ENCODE results near the gene SUDS3.
"Not testable (repeated sequence)": the region's sequence is repeated elsewhere in the genome, so short reads cannot be mapped to it uniquely, and the experiment has no call there.

SUDS3 gene

GRCh38 chr12:118397708-118398440, 21.5 kb downstream of the SUDS3 start:
- DNase-seq (ENCODE audit: low spot score): no peak

GRCh38 chr12:118398524-118398923, 22.2 kb downstream of the SUDS3 start:
- no peak for DNase-seq (ENCODE audit: low spot score)

DNA sequence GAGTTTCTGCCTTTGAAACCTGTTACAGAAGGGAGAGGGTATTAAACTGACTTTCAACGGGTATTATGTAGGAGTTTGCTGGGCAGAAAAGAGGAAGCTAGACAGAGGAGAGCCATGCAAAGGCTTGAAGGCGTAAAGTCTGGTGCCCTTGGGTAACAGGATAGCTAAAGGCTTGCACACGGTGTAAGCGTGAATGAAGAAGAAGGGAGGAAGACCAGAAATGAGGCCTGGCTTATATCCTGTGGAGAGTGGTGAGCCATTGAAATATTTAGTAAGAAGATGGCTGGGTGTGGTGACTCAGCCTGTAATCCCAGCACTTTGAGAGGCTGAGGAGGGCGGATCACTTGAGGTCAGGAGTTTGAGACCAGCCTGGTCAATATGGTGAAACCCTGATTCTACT, 22.6 kb downstream of the SUDS3 start:
- DNase-seq (ENCODE audit: low spot score): no peak

DNA sequence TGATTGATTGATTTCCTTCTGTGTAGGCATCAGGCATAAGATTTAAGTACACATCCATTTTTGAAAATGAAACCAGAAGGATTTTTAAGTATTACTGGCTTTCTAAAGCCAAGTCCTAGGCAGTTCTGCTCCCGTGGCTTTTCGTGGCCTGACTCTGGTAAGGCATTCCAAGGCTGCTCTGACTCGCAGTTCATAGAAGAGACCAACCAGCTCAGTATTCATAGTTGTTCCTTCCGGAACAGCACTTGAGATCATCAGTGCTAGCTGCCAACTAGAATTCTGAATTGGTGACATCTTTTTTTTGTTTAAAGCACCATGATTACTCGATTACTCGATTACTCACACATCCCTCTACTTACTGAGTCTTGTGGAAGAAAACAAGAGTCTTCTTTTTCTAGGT, 25.9 kb downstream of the SUDS3 start:
- DNase-seq (ENCODE audit: low spot score): no peak

- peak; percentile 60 for DNase-seq (ENCODE audit: low spot score)
Measured at GRCh38 chr12:118404876-118405521, 28.6 kb downstream of the SUDS3 start.

DNA sequence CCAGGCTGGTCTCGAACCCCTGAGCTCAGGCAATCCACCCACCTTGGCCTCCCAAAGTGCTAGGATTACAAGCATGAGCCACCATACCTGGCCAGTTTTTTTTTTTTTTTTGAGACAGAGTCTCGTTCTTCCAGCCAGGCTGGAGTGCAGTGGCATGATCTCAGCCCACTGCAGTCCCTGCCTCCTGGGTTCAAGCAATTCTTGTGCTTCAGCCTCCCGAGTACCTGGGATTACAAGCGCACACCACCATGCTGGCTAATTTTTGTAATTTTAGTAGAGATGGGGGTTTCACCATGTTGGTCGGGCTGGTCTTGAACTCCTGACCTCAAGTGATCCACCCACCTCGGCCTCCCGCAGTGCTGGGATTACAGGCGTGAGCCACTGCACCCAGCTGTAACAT, 31.9 kb downstream of the SUDS3 start:
- not testable (repeated sequence) for DNase-seq (ENCODE audit: low spot score)

DNA sequence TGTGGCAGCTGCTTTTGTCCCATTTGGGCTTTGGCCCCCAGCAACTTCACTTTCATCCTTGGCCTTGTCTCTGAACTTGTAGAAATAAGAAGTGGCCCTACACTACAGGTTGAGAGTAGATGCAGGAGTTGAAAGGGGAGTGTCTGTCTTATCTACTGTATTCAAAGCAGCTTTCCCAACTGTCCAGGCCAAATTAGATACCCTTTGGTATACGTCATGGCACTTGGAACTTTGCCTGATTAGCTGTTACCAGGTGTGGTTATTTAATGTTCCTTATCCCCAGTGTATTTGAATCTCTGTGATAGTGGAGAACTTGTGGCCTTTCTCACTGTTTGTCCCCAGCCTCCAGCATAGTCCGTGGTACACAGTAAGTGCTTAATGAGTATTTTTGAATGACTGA, 33.5 kb downstream of the SUDS3 start:
- DNase-seq (ENCODE audit: low spot score): no peak

DNA sequence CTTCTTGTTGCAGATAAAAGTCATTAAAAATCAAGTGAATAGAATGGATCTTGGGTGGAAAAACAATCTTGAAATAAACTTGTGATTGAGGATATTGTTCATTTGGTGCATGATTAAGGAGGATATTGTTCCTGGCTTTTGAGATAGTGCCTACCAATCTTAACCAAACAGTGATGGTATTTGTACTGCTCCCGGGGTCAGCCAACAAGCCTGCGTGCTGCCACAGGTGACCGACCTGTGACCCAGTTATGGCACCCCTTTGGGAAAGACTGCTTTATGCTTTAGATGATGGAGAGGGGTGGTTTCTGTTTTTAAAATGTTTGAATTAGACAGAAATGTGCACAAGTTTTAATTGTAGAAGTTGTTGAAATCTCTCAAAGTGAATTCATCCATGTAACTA, 41.6 kb downstream of the SUDS3 start:
- no peak for DNase-seq (ENCODE audit: low spot score)

DNA sequence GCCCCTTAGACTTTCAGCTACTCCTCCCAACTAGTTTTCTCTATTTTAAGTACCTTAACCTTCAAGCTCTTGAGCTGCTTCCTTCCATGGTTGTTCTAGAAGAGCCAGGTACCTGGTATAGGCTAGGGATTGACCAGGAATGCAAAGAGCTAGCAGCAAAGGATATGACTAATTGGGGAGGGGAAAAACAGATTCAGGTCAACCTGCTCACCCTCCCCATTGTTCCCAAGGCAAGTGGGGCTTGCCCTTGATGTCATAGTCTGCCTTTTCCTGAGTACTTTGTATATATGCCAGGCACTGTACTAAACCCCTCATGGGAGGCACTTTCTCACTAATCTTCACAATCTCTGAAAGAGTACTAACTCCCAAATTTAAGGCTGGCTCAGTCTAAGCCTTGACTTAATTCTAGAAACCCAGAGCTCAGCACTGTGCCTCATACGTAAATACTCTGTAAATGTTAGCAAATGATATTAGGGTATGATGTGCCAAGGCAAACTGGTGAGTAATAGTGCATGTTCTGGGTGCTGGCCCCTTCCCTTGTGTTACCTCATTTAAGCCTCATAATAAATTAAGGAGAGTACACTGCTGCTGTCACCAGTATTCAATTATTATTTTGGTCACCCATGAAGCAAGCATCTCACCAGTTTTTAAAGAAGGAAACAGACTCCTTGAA, 42.2 kb downstream of the SUDS3 start:
- no peak for DNase-seq (ENCODE audit: low spot score)

DNA sequence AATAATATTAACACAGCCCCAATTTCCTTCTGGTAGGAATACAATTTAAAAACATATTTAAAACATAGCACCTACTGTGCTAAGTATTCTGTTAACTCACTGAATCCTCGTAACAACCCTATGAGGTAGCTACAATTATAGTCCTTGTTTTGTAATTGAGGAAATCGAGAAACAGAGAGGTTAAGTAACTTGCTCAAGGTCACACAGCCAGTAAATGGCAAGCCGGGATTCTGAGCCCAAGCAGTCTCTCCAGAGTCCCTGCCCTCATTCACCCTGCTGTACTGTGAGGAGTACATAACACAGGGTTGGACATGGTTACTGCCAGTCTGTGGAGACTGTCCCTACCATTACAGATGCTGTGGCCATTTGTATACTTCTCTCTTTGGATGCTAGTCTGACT, 44.3 kb downstream of the SUDS3 start:
- no peak for DNase-seq (ENCODE audit: low spot score)

GRCh38 chr12:118424884-118425283, 48.5 kb downstream of the SUDS3 start:
- no peak for DNase-seq (ENCODE audit: low spot score)

DNA sequence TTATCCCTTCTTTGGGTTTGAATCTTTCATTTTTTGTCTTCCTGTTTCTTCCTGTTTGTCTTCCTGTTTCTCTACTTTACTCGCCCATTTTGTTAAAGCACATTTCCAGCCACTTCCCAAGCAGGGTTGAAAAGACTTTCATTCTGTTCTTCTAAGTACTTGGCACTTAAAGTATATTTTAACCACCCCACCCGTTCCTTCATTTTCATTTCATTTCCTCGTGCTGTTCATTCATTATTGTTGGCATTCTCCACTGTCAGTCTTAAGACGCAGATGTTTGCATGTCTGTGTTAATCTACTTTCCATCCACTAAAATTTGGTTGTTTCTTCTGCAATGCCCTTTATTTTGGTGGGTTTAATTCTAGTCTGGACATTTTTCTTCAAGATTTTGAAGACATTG, 49.0 kb downstream of the SUDS3 start:
- no peak for DNase-seq (ENCODE audit: low spot score)

GRCh38 chr12:118427819-118428218, 51.5 kb downstream of the SUDS3 start:
- DNase-seq (ENCODE audit: low spot score): no peak

DNA sequence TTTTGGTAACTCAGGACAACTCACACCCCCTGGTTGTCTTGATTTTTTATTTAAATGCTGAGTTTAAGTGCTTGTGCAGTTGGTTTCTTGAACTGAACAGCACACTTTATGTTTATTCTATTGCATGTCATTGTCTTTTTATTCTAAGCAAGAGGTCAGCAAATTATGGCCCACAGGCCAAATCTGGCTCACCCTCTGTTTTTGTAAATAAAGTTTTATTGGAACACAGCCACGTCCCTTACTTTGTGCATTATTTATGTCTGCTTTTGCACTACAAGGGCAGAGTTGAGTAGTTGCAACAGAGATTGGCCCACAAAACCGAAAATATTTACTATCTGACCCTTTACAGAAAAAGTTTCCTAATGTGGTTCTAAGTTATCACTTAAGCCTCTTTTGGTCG, 52.3 kb downstream of the SUDS3 start:
- DNase-seq (ENCODE audit: low spot score): no peak

DNA sequence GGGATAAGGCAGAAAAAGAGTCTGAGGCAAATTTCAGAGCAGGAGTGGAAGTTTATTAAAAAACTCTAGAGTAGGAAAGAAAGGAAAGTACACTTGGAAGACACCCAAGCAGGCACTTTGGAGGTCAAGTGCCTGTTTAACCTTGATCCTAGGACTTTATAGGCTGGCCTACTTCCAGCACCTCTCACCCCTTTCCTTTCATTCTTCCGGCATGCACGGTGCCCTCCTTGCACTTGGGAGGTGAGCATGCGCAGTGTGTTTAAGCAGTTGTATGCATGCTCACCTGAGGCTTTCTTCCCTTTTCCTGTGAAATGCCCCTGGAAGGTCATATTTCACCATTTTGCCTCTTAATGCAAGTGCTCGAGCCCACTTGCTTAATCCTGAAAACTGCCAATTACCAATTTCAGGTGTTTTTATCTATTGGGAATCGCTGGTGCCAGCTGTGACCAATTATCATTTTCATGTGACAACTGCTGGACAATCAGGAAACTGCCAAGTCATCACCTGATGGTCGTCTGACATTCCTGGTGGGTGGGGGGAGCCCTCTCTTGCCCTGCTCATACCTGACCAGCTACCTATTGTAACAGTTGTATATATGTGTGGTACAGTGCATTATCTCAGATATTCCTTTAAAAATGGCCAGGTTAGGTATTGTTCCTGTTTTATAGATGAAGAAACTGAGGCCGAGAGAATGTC, 53.5 kb downstream of the SUDS3 start:
- DNase-seq (ENCODE audit: low spot score): no peak

DNA sequence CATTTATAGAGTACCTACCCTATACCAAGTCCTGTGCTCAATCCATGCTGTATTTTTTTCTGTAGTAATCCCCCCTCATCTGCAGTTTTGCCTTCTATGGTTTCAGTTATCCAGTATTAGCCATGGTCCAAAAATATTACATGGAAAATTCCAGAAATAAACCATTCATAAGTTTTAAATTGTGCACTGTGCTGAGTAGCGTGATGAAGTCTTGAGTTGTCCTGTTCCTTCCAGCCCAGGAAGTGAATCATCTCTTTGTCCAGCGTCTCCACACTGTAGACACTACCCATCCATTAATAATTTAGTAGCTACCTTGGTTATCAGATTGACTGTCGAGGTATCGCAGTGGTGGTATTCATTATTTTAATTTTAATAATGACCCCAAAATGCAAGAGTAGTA, 54.2 kb downstream of the SUDS3 start:
- DNase-seq (ENCODE audit: low spot score): no peak

GRCh38 chr12:118432812-118433545, 56.6 kb downstream of the SUDS3 start:
- DNase-seq (ENCODE audit: low spot score): no peak

DNA sequence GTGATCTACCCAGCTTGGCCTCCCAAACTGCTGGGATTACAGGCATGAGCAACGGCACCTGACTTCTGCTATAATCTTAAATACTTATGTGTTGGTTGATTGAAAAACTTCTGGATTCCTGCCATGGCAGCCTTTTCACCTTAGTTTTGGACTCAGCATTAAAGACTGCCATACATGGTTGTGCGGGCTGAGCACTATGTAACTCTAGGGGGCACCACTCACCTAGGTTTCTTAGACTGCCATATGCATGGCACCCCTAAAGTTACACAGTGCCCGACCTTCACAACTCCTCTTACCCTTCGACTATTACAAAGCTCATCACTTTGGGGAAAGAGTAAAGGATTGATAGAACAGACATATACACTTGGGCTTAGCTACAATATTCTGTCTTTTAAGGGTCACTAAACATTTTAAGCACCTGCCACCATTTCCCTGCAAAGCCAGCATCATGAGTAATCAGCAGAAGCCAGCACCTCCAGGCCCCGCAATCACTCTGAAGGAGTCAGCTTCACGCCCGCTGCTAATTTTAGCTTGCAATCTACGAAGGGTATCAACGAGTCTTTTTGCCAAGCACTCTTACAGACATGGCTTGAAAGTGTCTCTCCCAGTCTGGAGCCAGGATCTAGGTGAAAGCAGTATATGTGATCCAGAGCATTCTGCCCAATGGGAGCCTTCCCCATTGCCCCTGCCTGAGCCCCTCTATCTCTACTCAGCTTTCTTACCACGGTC, 59.8 kb downstream of the SUDS3 start:
- peak; percentile 54 for DNase-seq (ENCODE audit: low spot score)

DNA sequence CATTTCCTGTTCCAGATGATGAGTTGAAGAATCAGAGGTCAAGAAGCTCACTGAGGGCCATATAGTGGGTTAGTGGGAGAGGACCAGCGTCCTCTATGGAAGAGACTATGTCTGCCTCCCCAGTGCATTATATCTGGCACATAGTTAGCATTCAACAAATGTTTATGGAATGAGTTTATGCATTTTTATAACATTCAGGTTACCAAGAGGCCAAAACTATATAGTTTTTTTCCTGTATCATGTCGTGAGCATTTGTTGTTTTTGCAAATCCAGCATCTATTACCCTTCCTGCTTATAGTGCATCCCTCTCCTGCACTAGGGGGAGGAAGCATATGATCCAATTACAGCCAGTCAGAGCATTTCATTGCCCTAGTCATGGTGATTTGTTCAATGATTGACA, 60.6 kb downstream of the SUDS3 start:
- DNase-seq (ENCODE audit: low spot score): no peak

DNA sequence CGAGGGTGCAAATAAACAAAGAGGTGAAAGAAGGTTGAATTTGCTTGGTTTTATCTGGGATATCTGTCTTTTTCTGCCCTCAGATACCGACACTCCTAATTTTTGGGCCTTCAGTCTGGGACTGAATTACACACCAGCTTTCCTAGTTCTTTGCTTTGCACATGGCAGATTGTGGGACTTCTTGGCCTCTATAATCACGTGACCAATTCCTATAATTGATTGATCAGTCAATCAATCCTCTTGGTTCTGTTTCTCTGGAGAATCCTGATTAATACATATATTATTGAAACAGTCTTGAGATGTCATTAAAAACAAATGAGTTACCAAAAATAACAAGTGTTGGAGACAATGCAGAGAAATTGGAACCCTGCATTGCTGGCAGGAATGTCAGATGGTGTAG, 62.7 kb downstream of the SUDS3 start:
- DNase-seq (ENCODE audit: low spot score): no peak

DNA sequence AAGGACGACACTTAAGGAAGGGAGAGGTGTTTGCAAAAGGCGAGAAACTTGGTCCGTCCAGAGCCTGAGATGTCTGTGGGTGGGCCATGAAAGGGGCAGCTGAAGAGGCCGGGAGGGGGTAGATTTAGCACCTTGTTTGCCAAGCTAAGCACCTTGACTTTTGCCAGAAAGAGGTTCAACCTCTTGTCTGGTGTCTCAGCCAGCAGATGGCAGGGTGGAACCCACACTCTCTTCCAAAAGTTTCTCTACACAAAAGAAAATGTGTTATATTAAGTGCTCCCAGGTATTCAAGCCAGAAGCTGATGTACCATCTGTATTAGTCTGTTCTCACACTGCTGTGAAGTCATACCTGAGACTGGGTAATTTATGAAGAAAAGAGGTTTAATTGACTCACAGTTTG, 69.9 kb downstream of the SUDS3 start:
- DNase-seq (ENCODE audit: low spot score): no peak

Measured in iPS-NIHi11 (cell line).